Measurements from ENCODE around the gene CCDC171. TPM values are rescaled to one million over a fixed set of nuclear protein-coding genes. Genes with fewer than 3 reads are reported as not detected.

CCDC171 gene
- total and polyA plus RNA-seq, 3 donors from 2014 or later, result 13.2 to 30.2 (median 21.4) TPM

DNA sequence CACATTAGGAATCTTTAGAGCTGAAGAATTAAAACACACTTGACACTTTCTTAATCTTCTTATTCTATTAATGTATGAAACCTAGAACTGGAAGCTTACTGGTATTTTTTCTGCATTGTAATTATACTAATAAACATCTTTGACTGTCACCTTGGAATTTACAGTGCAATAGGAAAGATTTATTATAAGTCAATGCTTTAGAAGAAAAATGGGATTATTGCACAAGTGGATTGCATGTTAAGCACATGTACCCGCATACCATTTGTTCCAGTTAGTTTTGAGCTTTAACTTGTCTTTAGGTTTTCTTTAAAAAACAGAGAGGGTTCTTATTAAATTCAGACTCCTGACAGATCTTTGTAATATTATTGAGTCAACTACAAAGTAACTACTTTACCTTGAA, 278.5 kb downstream of the CCDC171 start:
- 87 to 98% methylated on average over 1 of the region's 1 CpG for WGBS, 2 donors
- TF ChIP-seq POLR2A (IDR thresholded peaks at IDR 0.05), result no peak
- TF ChIP-seq, protein P1, sequence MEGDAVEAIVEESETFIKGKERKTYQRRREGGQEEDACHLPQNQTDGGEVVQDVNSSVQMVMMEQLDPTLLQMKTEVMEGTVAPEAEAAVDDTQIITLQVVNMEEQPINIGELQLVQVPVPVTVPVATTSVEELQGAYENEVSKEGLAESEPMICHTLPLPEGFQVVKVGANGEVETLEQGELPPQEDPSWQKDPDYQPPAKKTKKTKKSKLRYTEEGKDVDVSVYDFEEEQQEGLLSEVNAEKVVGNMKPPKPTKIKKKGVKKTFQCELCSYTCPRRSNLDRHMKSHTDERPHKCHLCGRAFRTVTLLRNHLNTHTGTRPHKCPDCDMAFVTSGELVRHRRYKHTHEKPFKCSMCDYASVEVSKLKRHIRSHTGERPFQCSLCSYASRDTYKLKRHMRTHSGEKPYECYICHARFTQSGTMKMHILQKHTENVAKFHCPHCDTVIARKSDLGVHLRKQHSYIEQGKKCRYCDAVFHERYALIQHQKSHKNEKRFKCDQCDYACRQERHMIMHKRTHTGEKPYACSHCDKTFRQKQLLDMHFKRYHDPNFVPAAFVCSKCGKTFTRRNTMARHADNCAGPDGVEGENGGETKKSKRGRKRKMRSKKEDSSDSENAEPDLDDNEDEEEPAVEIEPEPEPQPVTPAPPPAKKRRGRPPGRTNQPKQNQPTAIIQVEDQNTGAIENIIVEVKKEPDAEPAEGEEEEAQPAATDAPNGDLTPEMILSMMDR (IDR thresholded peaks at IDR 0.05), result no peak
- Histone ChIP-seq H3K4me3 (no peak overlapping the region), H3K36me3 (ENCODE audit: low read depth, missing control alignments) (no peaks in the 10 kb centered on the region), H3K27ac (no peak overlapping the region), H3K9me3 (no peaks in the 10 kb centered on the region), H3K27me3 (no peaks in the 10 kb centered on the region), H3K4me1 (no peaks in the 10 kb centered on the region)
- intact Hi-C loops (cut with DNase I; ENCODE audit: low total_unique reads), result no loop called here
- no peak for DNase-seq

DNA sequence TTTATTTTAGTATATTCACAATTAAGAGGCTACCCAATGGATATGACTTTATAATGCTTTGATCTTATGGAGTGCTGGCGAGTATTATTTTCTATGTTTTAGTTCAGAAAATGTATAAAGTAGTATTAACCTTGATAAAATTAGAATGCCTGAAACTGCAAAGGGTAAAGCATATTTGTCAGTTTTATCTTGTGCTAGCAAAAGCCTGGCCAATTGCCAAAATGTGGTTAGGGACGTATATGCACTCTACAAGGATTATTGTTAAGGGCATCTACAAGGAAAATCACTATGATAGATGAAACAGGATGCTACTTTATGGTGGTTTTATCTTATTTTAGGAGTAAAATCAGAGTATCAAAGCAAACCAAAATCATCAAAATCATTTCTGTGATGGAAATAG, 281.7 kb downstream of the CCDC171 start:
- no peaks in the 10 kb centered on the region for H3K27me3 ChIP-seq
- no peaks in the 10 kb centered on the region for H3K9me3 ChIP-seq
- no peaks in the 10 kb centered on the region for H3K4me1 ChIP-seq
- no peak overlapping the region for H3K27ac ChIP-seq
- TF ChIP-seq, protein P1 (IDR thresholded peaks at IDR 0.05), result no peak
- no peak for TF ChIP-seq POLR2A (IDR thresholded peaks at IDR 0.05)
- intact Hi-C loops (cut with DNase I; ENCODE audit: low total_unique reads), result no loop called here
- H3K36me3 ChIP-seq (ENCODE audit: low read depth, missing control alignments), result no peaks in the 10 kb centered on the region
- no peak for DNase-seq
- H3K4me3 ChIP-seq, result no peak overlapping the region
- 65 to 74% methylated on average over 2 of the region's 2 CpGs for WGBS, 2 donors

DNA sequence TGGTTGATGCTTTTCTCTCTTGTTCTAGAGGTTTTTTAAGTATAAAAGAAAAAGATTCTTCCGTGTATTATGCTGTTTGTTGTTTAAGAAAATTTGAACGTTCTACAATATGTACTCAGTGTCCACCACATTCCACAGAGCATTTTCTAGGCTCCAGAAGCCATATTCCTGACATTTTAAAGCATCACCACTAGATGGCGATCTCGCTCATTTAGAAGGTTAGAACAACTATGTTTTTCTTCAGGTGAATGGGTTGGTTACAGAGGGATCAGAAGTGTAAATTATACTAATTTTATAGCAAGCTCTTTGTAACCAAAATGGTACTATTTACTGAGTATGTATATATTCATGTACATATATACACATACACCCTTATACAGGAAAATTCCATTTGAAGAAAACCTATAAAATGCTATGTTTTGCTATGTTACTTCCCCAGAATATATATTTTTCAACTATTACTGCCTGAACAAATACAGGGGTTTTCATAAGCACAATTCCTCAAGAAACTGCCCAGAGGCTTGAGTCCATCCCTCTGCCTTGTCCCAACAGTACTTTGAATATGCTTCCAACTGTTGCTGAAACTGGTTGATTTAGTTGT, 284.3 kb downstream of the CCDC171 start:
- WGBS, 2 donors, result 1 to 3% methylated on average over 4 of the region's 4 CpGs
- no peaks in the 10 kb centered on the region for H3K36me3 ChIP-seq (ENCODE audit: low read depth, missing control alignments)
- H3K27me3 ChIP-seq, result no peaks in the 10 kb centered on the region
- H3K27ac ChIP-seq, result no peak overlapping the region
- no peak overlapping the region for H3K4me3 ChIP-seq
- DNase-seq, result peak; percentile 33
- no peaks in the 10 kb centered on the region for H3K9me3 ChIP-seq
- intact Hi-C loops (cut with DNase I; ENCODE audit: low total_unique reads), result no loop called here
- TF ChIP-seq, protein P1 (IDR thresholded peaks at IDR 0.05), result peak; percentile 45 to 80 (median 64)
- no peak for TF ChIP-seq POLR2A (IDR thresholded peaks at IDR 0.05)
- H3K4me1 ChIP-seq, result no peaks in the 10 kb centered on the region

DNA sequence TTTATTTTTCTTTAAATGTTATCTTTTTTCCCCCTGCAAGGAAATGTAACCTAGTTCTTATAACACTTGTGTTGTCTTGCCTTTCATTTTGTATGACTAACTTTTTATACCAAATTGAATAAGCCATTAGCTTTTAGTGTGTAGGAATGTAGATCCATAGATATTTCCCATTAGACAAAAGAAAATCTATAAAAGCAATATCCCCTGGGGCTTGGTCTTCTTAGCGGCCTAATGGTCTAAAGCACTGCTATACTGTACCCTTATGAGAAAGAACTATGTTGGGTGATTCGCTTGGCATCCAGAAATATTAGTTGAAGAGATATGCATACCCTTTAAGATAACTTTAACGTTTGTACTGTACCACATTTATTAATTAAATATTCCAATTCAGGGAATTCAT, 289.2 kb downstream of the CCDC171 start:
- Histone ChIP-seq H3K27ac (no peak overlapping the region), H3K36me3 (ENCODE audit: low read depth, missing control alignments) (no peaks in the 10 kb centered on the region), H3K27me3 (no peaks in the 10 kb centered on the region), H3K9me3 (no peaks in the 10 kb centered on the region), H3K4me1 (no peaks in the 10 kb centered on the region), H3K4me3 (no peak overlapping the region)
- 82 to 85% methylated on average over 3 of the region's 3 CpGs for WGBS, 2 donors
- TF ChIP-seq POLR2A (IDR thresholded peaks at IDR 0.05), result no peak
- TF ChIP-seq, protein P1 (IDR thresholded peaks at IDR 0.05), result no peak
- DNase-seq, result no peak
- intact Hi-C loops (cut with DNase I; ENCODE audit: low total_unique reads), result no loop called here

DNA sequence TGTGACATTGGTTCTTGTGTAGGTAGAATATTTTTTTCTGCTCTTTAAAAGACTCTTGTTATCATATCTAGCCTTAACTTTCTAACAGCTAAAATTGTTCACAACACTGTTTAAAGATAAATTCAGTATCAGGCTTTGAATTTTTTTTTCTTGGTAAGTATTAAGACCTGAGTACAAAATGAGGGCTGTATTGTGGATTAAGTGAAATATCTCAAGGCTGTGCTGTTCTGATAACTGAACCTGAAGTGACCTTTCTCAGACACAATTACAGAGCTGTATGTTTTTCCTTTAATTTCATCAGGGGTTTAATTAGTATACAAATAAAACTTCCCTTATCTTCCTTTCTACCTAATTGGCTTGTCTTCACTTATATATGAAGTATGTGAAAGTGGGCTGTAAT, 290.5 kb downstream of the CCDC171 start:
- intact Hi-C loops (cut with DNase I; ENCODE audit: low total_unique reads), result no loop called here
- H3K36me3 ChIP-seq (ENCODE audit: low read depth, missing control alignments), result no peaks in the 10 kb centered on the region
- H3K4me3 ChIP-seq, result no peak overlapping the region
- DNase-seq, result no peak
- H3K27me3 ChIP-seq, result no peaks in the 10 kb centered on the region
- H3K4me1 ChIP-seq, result no peaks in the 10 kb centered on the region
- TF ChIP-seq, protein P1 (IDR thresholded peaks at IDR 0.05), result no peak
- TF ChIP-seq POLR2A (IDR thresholded peaks at IDR 0.05), result no peak
- H3K27ac ChIP-seq, result no peak overlapping the region
- H3K9me3 ChIP-seq, result no peaks in the 10 kb centered on the region
